ENCODE measurements around the gene TIMM44. TPM values are rescaled to one million over a fixed set of nuclear protein-coding genes. Genes with fewer than 3 reads are reported as not detected.

Gene TIMM44
- polyA plus RNA-seq, 1 of the 3 experiments (the other 2 are of a cell fraction): 49.7 TPM

DNA sequence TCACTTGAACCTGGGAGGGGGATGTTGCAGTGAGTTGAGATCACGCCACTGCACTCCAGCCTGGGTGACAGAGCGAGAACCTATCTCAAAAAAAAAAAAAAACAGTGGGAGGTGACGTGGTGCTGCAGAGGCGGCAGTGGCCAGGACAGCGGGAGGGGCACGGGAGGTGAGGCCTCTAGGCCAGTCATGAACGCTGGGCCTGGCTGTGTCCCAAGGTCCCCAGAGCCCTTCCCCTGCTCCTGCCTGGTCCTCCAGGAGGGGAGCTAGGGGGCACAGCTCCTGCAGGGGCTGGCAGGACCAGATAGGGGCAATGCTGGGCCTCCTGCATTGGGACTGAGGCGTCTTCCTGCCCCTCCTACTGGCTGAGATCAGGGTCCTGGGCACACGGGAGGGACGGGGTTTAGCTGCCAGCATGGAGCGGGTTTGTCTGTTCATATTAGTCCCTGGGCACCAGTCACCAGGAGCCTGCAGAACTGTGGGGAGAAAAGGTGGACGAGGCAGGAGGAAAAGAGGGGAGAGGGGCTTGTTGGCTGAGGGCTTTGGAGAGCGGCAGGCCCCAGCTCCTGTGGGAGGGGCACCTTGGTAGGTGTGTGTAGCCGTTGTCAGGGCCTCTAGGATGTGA, 35.3 kb downstream of the TIMM44 start:
- DNase-seq: no peak
- no peak overlapping the region for H3K4me2 ChIP-seq
- H3K79me2 ChIP-seq (ENCODE audit: insufficient read depth): peaks cover 43% of the 10 kb centered on the region
- H3K27me3 ChIP-seq (ENCODE audit: insufficient read depth): no peaks in the 10 kb centered on the region
- H3K9me3 ChIP-seq: no peaks in the 10 kb centered on the region
- H3K4me1 ChIP-seq (ENCODE audit: control insufficient read depth in 1 of 2, insufficient read depth in 2 of 2, low read depth in 1 of 2, low read length in 1 of 2): peaks cover 0 to 12% of the 10 kb centered on the region in 2 experiments; a peak in 2 of 4 replicates
- TF ChIP-seq MEF2A (IDR thresholded peaks at IDR 0.05; ENCODE audit: borderline replicate concordance, low read depth): no peak
- no peak for TF ChIP-seq CHD2 (IDR thresholded peaks at IDR 0.05; ENCODE audit: low read length, partially characterized antibody)
- TF ChIP-seq JUND (IDR thresholded peaks at IDR 0.05): no peak
- no peak for TF ChIP-seq RXRA (IDR thresholded peaks at IDR 0.05; ENCODE audit: borderline replicate concordance, low read depth)
- TF ChIP-seq ELF1 (IDR thresholded peaks at IDR 0.05): no peak
- no peak overlapping the region; a peak in 1 of 4 replicates for H3K27ac ChIP-seq (ENCODE audit: low read depth in 2 of 2, low read length in 1 of 2)
- no peak overlapping the region for H3K4me3 ChIP-seq (ENCODE audit: low read depth in 2 of 2, low read length in 1 of 2)
- no peak overlapping the region for H2AFZ ChIP-seq (ENCODE audit: low read depth)
- peaks cover 36% of the 10 kb centered on the region for H4K20me1 ChIP-seq (ENCODE audit: insufficient read depth)
- 96% methylated on average over 12 of the region's 14 CpGs for WGBS (ENCODE audit: low lambda C conversion rate)
- ChIA-PET CTCF (interaction anchor here (0.8 to 1.7 kb wide), 4 partner anchors 10 to 55 kb away, joined by 3 to 5 read pairs (median 4); partner anchors contain the start of gene LRRC8E), POLR2A (interaction anchor here (1.3 kb wide), 1 partner anchor 9 kb away, joined by 5 read pairs; no protein-coding TSS in a partner anchor)
- H3K9me2 ChIP-seq: no peaks in the 10 kb centered on the region
- no peaks in the 10 kb centered on the region for H3F3A ChIP-seq (replicated peaks; ENCODE audit: insufficient read depth)
- peaks cover 3 to 35% of the 10 kb centered on the region in 2 experiments for H3K36me3 ChIP-seq (replicated peaks in 1 of 2; ENCODE audit: control insufficient read depth in 1 of 2, insufficient read depth in 2 of 2, low read length in 1 of 2)
- no peak overlapping the region for H3K9ac ChIP-seq

- no peak overlapping the region for H3K4me2 ChIP-seq
- POLR2A ChIA-PET: interaction anchor here (1.3 kb wide), 1 partner anchor 9 kb away, joined by 5 read pairs; no protein-coding TSS in a partner anchor
- H3K27me3 ChIP-seq (ENCODE audit: insufficient read depth): no peaks in the 10 kb centered on the region
- peaks cover 36% of the 10 kb centered on the region for H4K20me1 ChIP-seq (ENCODE audit: insufficient read depth)
- peaks cover 43% of the 10 kb centered on the region for H3K79me2 ChIP-seq (ENCODE audit: insufficient read depth)
- H3K9me2 ChIP-seq: no peaks in the 10 kb centered on the region
- CTCF ChIA-PET: interaction anchor here (0.8 to 1.7 kb wide), 2 partner anchors 10 to 16 kb away, joined by 4 read pairs; no protein-coding TSS in a partner anchor
- no peak for DNase-seq
- no peak overlapping the region for H3K4me3 ChIP-seq (ENCODE audit: low read depth in 2 of 2, low read length in 1 of 2)
- no peak for TF ChIP-seq POLR2AphosphoS5 (IDR thresholded peaks at IDR 0.05; ENCODE audit: low read depth, low read length)
- TF ChIP-seq RXRA (IDR thresholded peaks at IDR 0.05; ENCODE audit: borderline replicate concordance, low read depth): no peak
- no peak for TF ChIP-seq REST (IDR thresholded peaks at IDR 0.05; ENCODE audit: low read depth, low read length)
- no peak for TF ChIP-seq IRF3 (IDR thresholded peaks at IDR 0.05; ENCODE audit: low read depth, low read length)
- TF ChIP-seq SMC3 (IDR thresholded peaks at IDR 0.05; ENCODE audit: low read depth, low read length): no peak
- TF ChIP-seq EZH2phosphoT487 (IDR thresholded peaks at IDR 0.05; ENCODE audit: borderline replicate concordance, low read depth): no peak
- TF ChIP-seq FOXJ3 (CRISPR knock-in tag; IDR thresholded peaks at IDR 0.05): no peak
- TF ChIP-seq MXI1 (IDR thresholded peaks at IDR 0.05; ENCODE audit: low read depth, low read length): no peak
- TF ChIP-seq, protein P1, sequence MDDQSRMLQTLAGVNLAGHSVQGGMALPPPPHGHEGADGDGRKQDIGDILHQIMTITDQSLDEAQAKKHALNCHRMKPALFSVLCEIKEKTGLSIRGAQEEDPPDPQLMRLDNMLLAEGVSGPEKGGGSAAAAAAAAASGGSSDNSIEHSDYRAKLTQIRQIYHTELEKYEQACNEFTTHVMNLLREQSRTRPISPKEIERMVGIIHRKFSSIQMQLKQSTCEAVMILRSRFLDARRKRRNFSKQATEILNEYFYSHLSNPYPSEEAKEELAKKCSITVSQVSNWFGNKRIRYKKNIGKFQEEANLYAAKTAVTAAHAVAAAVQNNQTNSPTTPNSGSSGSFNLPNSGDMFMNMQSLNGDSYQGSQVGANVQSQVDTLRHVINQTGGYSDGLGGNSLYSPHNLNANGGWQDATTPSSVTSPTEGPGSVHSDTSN (IDR thresholded peaks at IDR 0.05): no peak
- no peak for TF ChIP-seq NRF1 (IDR thresholded peaks at IDR 0.05; ENCODE audit: low read depth, low read length)
- TF ChIP-seq RFX5 (IDR thresholded peaks at IDR 0.05; ENCODE audit: low read length): no peak
- TF ChIP-seq, protein P2, sequence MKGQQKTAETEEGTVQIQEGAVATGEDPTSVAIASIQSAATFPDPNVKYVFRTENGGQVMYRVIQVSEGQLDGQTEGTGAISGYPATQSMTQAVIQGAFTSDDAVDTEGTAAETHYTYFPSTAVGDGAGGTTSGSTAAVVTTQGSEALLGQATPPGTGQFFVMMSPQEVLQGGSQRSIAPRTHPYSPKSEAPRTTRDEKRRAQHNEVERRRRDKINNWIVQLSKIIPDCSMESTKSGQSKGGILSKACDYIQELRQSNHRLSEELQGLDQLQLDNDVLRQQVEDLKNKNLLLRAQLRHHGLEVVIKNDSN (IDR thresholded peaks at IDR 0.05; ENCODE audit: borderline replicate concordance, low read depth): no peak
- TF ChIP-seq TCF12 (IDR thresholded peaks at IDR 0.05): no peak
- TF ChIP-seq GABPA (IDR thresholded peaks at IDR 0.05; ENCODE audit: low read depth): no peak
- TF ChIP-seq CTCF (IDR thresholded peaks at IDR 0.05): no peak
- no peak overlapping the region for H2AFZ ChIP-seq (ENCODE audit: low read depth)
- 94% methylated on average over 11 of the region's 11 CpGs for WGBS (ENCODE audit: low lambda C conversion rate)
- H3K36me3 ChIP-seq (replicated peaks in 1 of 2; ENCODE audit: control insufficient read depth in 1 of 2, insufficient read depth in 2 of 2, low read length in 1 of 2): peaks cover 3 to 29% of the 10 kb centered on the region in 2 experiments
- H3K9me3 ChIP-seq: no peaks in the 10 kb centered on the region
- no peak overlapping the region for H3K9ac ChIP-seq
- H3K27ac ChIP-seq (ENCODE audit: low read depth in 2 of 2, low read length in 1 of 2): no peak overlapping the region
- peaks cover 0 to 17% of the 10 kb centered on the region in 2 experiments; a peak in 2 of 4 replicates for H3K4me1 ChIP-seq (ENCODE audit: control insufficient read depth in 1 of 2, insufficient read depth in 2 of 2, low read depth in 1 of 2, low read length in 1 of 2)
- no peaks in the 10 kb centered on the region for H3F3A ChIP-seq (replicated peaks; ENCODE audit: insufficient read depth)
These were observed 35.9 kb downstream of the TIMM44 start for GRCh38 chr19:7907544-7907943.

Data from SK-N-SH (cell line).